HepG2 (cell line): ENCODE results near the gene WNT6.

Experiments used
- DPF2 ChIP-seq: sonication (generic); formaldehyde crosslinking; IDR thresholded peaks from 2 replicates; pipeline ENCODE4 v1.4.0; 2020; ENCODE audit warnings: mild to moderate bottlenecking, low read depth, missing genetic modification reagents, borderline replicate concordance
- SMC3 ChIP-seq: IDR thresholded peaks from 2 replicates; pipeline ENCODE4 v1.6.1; 2011; ENCODE audit warnings: low read length, improper control_type of control experiment
- SP1 ChIP-seq, 2 experiments: fragments of 450-650 bp in 1 of 2; sonication (generic) in 1 of 2; formaldehyde crosslinking in 1 of 2; IDR thresholded peaks; 2 replicates each; pipeline versions ENCODE4 v1.4.0 to v1.6.1; 2016 to 2020; ENCODE audit warnings: missing genetic modification reagents in 1 of 2
- TAF1 ChIP-seq: sonication (generic); formaldehyde crosslinking; IDR thresholded peaks from 2 replicates; pipeline ENCODE4 v1.4.0; 2020; ENCODE audit warnings: missing genetic modification reagents
- ZNF354B ChIP-seq: sonication (generic); formaldehyde crosslinking; IDR thresholded peaks from 2 replicates; pipeline ENCODE4 v1.8.0; 2022; ENCODE audit warnings: mild to moderate bottlenecking, missing genetic modification reagents
- ZNF768 ChIP-seq: sonication (generic); formaldehyde crosslinking; IDR thresholded peaks from 2 replicates; pipeline ENCODE4 v1.4.0; 2020; ENCODE audit warnings: missing genetic modification reagents

DNA sequence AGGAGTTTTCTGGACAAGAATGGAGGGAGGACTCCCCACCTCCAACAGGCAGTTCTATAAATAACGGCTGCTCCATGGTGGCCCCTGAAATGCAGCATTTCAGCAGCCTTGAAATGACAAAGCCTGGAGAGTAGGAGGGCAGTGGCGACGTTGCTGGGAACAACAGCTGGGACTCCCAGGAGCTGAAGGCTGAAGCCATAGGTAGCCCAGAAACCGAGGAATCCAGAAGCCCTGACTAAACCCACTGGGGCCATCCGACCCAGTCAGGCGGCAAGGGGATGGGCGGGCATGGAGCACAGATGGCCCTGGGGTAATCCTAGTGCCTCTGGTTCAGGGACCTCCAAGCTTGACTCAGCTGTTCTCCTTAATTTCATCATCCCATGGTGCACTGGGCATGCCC lies 37.0 kb upstream of the WNT6 start:
- TF ChIP-seq TAF1 (no peak), ZNF768 (CRISPR knock-in tag) (no peak), DPF2 (CRISPR knock-in tag) (no peak), SP1 (IDR thresholded peaks at IDR 0.05) (no peak), SP1 (CRISPR knock-in tag; IDR thresholded peaks at IDR 0.05) (no peak), ZNF354B (CRISPR knock-in tag) (no peak), SMC3 (no peak)
